Measurements from ENCODE around the gene SLC27A4.

SLC27A4 gene

DNA sequence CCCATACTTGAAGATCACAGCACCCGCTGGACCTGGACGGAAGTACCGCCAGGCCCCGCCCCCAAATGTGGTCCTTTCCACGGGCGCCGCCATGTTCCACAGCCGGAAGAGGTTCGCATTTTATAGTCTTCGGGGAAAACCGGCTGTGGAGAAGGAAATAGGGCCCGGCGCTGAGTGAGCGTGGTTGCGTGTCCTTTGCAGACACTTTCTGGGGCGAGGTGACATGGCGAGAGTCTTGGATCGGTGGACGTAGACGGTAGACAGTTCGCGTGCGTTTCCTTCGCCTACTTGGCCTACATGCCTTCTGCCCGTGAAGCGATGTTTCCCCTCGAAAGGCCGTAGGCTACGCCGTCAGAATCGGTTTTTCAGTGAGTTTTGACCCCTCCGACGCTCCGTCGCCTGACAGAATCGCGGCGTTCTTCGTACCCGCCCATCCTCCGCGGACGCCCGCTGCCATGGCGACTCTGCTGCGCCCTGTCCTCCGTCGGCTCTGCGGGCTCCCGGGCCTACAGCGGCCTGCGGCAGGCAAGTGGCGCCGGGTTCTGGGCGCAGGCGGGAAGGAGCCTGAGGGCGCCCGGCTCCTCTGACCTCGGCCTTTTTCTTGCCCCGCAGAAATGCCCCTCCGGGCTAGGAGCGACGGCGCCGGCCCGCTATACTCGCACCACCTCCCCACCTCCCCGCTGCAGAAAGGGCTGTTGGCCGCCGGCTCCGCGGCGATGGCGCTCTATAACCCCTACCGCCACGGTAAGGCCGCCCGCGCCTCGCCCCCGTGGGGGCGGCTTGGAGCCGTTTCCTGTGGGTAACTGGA is 17.7 kb upstream of the SLC27A4 start, which contains the start of the genes COQ4 and TRUB2 (continued):
- no peak for TF ChIP-seq ZNF266 (tag by site-specific recombination; IDR thresholded peaks at IDR 0.05; ENCODE audit: low read depth)
- peak; percentile 92 for TF ChIP-seq ZNF785 (tag by site-specific recombination; IDR thresholded peaks at IDR 0.05)
- TF ChIP-seq GLI4 (tag by site-specific recombination; IDR thresholded peaks at IDR 0.05): peak; percentile 86
- 0 out of 2 replicates have a peak, but pooled peaks have one; percentile 35 for TF ChIP-seq ZNF624 (tag by site-specific recombination; IDR thresholded peaks at IDR 0.05)
- TF ChIP-seq WT1 (tag by site-specific recombination; IDR thresholded peaks at IDR 0.05): 0 out of 2 replicates have a peak, but pooled peaks have one; percentile 41
- peak; percentile 95 for TF ChIP-seq ZBTB17 (tag by site-specific recombination; IDR thresholded peaks at IDR 0.05)
- TF ChIP-seq, protein P1, sequence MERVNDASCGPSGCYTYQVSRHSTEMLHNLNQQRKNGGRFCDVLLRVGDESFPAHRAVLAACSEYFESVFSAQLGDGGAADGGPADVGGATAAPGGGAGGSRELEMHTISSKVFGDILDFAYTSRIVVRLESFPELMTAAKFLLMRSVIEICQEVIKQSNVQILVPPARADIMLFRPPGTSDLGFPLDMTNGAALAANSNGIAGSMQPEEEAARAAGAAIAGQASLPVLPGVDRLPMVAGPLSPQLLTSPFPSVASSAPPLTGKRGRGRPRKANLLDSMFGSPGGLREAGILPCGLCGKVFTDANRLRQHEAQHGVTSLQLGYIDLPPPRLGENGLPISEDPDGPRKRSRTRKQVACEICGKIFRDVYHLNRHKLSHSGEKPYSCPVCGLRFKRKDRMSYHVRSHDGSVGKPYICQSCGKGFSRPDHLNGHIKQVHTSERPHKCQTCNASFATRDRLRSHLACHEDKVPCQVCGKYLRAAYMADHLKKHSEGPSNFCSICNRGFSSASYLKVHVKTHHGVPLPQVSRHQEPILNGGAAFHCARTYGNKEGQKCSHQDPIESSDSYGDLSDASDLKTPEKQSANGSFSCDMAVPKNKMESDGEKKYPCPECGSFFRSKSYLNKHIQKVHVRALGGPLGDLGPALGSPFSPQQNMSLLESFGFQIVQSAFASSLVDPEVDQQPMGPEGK (tag by site-specific recombination; IDR thresholded peaks at IDR 0.05): no peak
- TF ChIP-seq ZNF660 (tag by site-specific recombination; IDR thresholded peaks at IDR 0.05): peak; percentile 91
- 0 out of 2 replicates have a peak, but pooled peaks have one; percentile 62 for TF ChIP-seq HOXC10 (CRISPR knock-in tag; IDR thresholded peaks at IDR 0.05)
- TF ChIP-seq ZNF335 (tag by site-specific recombination; conservative IDR thresholded peaks at IDR 0.05): no peak
- peak; percentile 19; the same call in 1 of the 2 replicates for TF ChIP-seq ZNF302 (tag by site-specific recombination; IDR thresholded peaks at IDR 0.05; ENCODE audit: low read depth)
- 0 out of 2 replicates have a peak, but pooled peaks have one; percentile 26 for TF ChIP-seq ZBTB48 (tag by site-specific recombination; IDR thresholded peaks at IDR 0.05)
- TF ChIP-seq, protein P2, sequence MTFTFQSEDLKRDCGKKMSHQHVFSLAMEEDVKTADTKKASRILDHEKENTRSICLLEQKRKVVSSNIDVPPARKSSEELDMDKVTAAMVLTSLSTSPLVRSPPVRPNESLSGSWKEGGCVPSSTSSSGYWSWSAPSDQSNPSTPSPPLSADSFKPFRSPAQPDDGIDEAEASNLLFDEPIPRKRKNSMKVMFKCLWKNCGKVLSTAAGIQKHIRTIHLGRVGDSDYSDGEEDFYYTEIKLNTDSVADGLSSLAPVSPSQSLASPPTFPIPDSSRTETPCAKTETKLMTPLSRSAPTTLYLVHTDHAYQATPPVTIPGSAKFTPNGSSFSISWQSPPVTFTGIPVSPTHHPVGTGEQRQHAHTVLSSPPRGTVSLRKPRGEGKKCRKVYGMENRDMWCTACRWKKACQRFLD (tag by site-specific recombination; IDR thresholded peaks at IDR 0.05): no peak
- no peak for TF ChIP-seq ZNF140 (tag by site-specific recombination; IDR thresholded peaks at IDR 0.05)
- TF ChIP-seq ZNF585B (tag by site-specific recombination; IDR thresholded peaks at IDR 0.05): no peak; the same call in 1 of the 2 replicates
- TF ChIP-seq ZNF112 (tag by site-specific recombination; IDR thresholded peaks at IDR 0.05): no peak
- TF ChIP-seq, protein P3, sequence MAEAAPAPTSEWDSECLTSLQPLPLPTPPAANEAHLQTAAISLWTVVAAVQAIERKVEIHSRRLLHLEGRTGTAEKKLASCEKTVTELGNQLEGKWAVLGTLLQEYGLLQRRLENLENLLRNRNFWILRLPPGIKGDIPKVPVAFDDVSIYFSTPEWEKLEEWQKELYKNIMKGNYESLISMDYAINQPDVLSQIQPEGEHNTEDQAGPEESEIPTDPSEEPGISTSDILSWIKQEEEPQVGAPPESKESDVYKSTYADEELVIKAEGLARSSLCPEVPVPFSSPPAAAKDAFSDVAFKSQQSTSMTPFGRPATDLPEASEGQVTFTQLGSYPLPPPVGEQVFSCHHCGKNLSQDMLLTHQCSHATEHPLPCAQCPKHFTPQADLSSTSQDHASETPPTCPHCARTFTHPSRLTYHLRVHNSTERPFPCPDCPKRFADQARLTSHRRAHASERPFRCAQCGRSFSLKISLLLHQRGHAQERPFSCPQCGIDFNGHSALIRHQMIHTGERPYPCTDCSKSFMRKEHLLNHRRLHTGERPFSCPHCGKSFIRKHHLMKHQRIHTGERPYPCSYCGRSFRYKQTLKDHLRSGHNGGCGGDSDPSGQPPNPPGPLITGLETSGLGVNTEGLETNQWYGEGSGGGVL (tag by site-specific recombination; IDR thresholded peaks at IDR 0.05): no peak
- peak; percentile 86 for TF ChIP-seq ZFP69B (tag by site-specific recombination; IDR thresholded peaks at IDR 0.05)
- no peak for TF ChIP-seq ZNF747 (tag by site-specific recombination; IDR thresholded peaks at IDR 0.05)
- peak; percentile 95 for TF ChIP-seq KLF16 (tag by site-specific recombination; IDR thresholded peaks at IDR 0.05)
- TF ChIP-seq, protein P4, sequence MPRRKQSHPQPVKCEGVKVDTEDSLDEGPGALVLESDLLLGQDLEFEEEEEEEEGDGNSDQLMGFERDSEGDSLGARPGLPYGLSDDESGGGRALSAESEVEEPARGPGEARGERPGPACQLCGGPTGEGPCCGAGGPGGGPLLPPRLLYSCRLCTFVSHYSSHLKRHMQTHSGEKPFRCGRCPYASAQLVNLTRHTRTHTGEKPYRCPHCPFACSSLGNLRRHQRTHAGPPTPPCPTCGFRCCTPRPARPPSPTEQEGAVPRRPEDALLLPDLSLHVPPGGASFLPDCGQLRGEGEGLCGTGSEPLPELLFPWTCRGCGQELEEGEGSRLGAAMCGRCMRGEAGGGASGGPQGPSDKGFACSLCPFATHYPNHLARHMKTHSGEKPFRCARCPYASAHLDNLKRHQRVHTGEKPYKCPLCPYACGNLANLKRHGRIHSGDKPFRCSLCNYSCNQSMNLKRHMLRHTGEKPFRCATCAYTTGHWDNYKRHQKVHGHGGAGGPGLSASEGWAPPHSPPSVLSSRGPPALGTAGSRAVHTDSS (tag by site-specific recombination; IDR thresholded peaks at IDR 0.05): no peak
- peak; percentile 73 for TF ChIP-seq ZBTB21 (tag by site-specific recombination; IDR thresholded peaks at IDR 0.05)
- TF ChIP-seq, protein P5, sequence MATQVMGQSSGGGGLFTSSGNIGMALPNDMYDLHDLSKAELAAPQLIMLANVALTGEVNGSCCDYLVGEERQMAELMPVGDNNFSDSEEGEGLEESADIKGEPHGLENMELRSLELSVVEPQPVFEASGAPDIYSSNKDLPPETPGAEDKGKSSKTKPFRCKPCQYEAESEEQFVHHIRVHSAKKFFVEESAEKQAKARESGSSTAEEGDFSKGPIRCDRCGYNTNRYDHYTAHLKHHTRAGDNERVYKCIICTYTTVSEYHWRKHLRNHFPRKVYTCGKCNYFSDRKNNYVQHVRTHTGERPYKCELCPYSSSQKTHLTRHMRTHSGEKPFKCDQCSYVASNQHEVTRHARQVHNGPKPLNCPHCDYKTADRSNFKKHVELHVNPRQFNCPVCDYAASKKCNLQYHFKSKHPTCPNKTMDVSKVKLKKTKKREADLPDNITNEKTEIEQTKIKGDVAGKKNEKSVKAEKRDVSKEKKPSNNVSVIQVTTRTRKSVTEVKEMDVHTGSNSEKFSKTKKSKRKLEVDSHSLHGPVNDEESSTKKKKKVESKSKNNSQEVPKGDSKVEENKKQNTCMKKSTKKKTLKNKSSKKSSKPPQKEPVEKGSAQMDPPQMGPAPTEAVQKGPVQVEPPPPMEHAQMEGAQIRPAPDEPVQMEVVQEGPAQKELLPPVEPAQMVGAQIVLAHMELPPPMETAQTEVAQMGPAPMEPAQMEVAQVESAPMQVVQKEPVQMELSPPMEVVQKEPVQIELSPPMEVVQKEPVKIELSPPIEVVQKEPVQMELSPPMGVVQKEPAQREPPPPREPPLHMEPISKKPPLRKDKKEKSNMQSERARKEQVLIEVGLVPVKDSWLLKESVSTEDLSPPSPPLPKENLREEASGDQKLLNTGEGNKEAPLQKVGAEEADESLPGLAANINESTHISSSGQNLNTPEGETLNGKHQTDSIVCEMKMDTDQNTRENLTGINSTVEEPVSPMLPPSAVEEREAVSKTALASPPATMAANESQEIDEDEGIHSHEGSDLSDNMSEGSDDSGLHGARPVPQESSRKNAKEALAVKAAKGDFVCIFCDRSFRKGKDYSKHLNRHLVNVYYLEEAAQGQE (tag by site-specific recombination; IDR thresholded peaks at IDR 0.05): peak; percentile 48; the same call in 1 of the 2 replicates
- no peak for TF ChIP-seq ZNF426 (tag by site-specific recombination; IDR thresholded peaks at IDR 0.05)
- no peak for TF ChIP-seq ZBTB7A (tag by site-specific recombination; IDR thresholded peaks at IDR 0.05; ENCODE audit: low read depth)
- TF ChIP-seq, protein P6, sequence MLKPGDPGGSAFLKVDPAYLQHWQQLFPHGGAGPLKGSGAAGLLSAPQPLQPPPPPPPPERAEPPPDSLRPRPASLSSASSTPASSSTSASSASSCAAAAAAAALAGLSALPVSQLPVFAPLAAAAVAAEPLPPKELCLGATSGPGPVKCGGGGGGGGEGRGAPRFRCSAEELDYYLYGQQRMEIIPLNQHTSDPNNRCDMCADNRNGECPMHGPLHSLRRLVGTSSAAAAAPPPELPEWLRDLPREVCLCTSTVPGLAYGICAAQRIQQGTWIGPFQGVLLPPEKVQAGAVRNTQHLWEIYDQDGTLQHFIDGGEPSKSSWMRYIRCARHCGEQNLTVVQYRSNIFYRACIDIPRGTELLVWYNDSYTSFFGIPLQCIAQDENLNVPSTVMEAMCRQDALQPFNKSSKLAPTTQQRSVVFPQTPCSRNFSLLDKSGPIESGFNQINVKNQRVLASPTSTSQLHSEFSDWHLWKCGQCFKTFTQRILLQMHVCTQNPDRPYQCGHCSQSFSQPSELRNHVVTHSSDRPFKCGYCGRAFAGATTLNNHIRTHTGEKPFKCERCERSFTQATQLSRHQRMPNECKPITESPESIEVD (tag by site-specific recombination; IDR thresholded peaks at IDR 0.05): no peak
- TF ChIP-seq ZSCAN23 (tag by site-specific recombination; IDR thresholded peaks at IDR 0.05): peak; percentile 73; the same call in 1 of the 2 replicates
- peak; percentile 55; the same call in 1 of the 2 replicates for TF ChIP-seq ZNF558 (tag by site-specific recombination; IDR thresholded peaks at IDR 0.05)

Data from HEK293 (cell line).